ENCODE results near the gene PLTP. TPM values are rescaled to one million over a fixed set of nuclear protein-coding genes. Genes with fewer than 3 reads are reported as not detected.
A peak's percentile ranks its signal among the peaks of the same experiment; 100 is the strongest.

The PLTP gene
- total RNA-seq, 1 donor from 2014 or later = 162 TPM

- FAIRE-seq (no peak), DNase-seq (ENCODE audit: low read depth) (no peak)
- H3K36me3 ChIP-seq (ENCODE audit: insufficient read depth, low read length) = peaks cover 2% of the 10 kb centered on the region
- TF ChIP-seq, protein P1, sequence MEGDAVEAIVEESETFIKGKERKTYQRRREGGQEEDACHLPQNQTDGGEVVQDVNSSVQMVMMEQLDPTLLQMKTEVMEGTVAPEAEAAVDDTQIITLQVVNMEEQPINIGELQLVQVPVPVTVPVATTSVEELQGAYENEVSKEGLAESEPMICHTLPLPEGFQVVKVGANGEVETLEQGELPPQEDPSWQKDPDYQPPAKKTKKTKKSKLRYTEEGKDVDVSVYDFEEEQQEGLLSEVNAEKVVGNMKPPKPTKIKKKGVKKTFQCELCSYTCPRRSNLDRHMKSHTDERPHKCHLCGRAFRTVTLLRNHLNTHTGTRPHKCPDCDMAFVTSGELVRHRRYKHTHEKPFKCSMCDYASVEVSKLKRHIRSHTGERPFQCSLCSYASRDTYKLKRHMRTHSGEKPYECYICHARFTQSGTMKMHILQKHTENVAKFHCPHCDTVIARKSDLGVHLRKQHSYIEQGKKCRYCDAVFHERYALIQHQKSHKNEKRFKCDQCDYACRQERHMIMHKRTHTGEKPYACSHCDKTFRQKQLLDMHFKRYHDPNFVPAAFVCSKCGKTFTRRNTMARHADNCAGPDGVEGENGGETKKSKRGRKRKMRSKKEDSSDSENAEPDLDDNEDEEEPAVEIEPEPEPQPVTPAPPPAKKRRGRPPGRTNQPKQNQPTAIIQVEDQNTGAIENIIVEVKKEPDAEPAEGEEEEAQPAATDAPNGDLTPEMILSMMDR (IDR thresholded peaks at IDR 0.05; ENCODE audit: insufficient read depth, low read depth, low read length) = peak; percentile 12
- TF ChIP-seq EZH2 (IDR thresholded peaks at IDR 0.05; ENCODE audit: insufficient read depth, low read length) = no peak
- Mint-ChIP-seq H3K27ac (ENCODE audit: unreplicated experiment) (peak overlapping the region; percentile 62), H3K4me3 (ENCODE audit: unreplicated experiment) (peak overlapping the region; percentile 89), H3K4me1 (ENCODE audit: low read depth, unreplicated experiment) (peaks cover 9% of the 10 kb centered on the region), H3K27me3 (ENCODE audit: low read depth, unreplicated experiment) (no peaks in the 10 kb centered on the region), H3K9me3 (ENCODE audit: unreplicated experiment) (no peaks in the 10 kb centered on the region), H3K36me3 (ENCODE audit: low read depth, unreplicated experiment) (peaks cover 19% of the 10 kb centered on the region)
- peaks cover 28% of the 10 kb centered on the region for H4K20me1 ChIP-seq (ENCODE audit: insufficient read depth, low read length)
- H3K9ac ChIP-seq (ENCODE audit: low read length) = peak overlapping the region; percentile 88
- peaks cover 16% of the 10 kb centered on the region for H3K79me2 ChIP-seq (ENCODE audit: insufficient read depth, low read length)
- H3K27ac ChIP-seq (ENCODE audit: low read depth, low read length) = no peak overlapping the region
- H3K4me3 ChIP-seq (ENCODE audit: insufficient read depth, low read depth, low read length) = peak overlapping the region; percentile 77
- no peaks in the 10 kb centered on the region for H3K27me3 ChIP-seq (ENCODE audit: insufficient read depth, low read length)
- H2AFZ ChIP-seq (ENCODE audit: low read depth, low read length) = peak overlapping the region; percentile 94
- peaks cover 30% of the 10 kb centered on the region for H3K4me1 ChIP-seq (ENCODE audit: insufficient read depth, low read length)
- H3K4me2 ChIP-seq (ENCODE audit: low read length) = peak overlapping the region; percentile 99
- H3K9me3 ChIP-seq (ENCODE audit: insufficient read depth, low read depth, low read length) = no peaks in the 10 kb centered on the region
These were observed 19.7 kb downstream of the PLTP start for GRCh38 chr20:45892049-45892825.

GRCh38 chr20:45890985-45891983, 20.7 kb downstream of the PLTP start, which contains the start of the genes CTSA and NEURL2:
CTSA (plus strand) TSS chr20:45891335; CDS start chr20:45891569, 234 bp downstream.
NEURL2 (minus strand) TSS chr20:45891208; CDS start chr20:45890991, 217 bp downstream.
- Histone ChIP-seq H3K27me3 (ENCODE audit: insufficient read depth, low read length) (no peaks in the 10 kb centered on the region), H3K4me1 (ENCODE audit: insufficient read depth, low read length) (peaks cover 30% of the 10 kb centered on the region), H3K79me2 (ENCODE audit: insufficient read depth, low read length) (peaks cover 16% of the 10 kb centered on the region), H2AFZ (ENCODE audit: low read depth, low read length) (peak within 1 kb of the TSS; percentile 94), H3K36me3 (ENCODE audit: insufficient read depth, low read length) (no peaks in the 10 kb centered on the region), H3K9me3 (ENCODE audit: insufficient read depth, low read depth, low read length) (no peaks in the 10 kb centered on the region), H3K27ac (ENCODE audit: low read depth, low read length) (peak within 1 kb of the TSS; percentile 57), H3K4me2 (ENCODE audit: low read length) (peak within 1 kb of the TSS; percentile 99), H3K9ac (ENCODE audit: low read length) (peak within 1 kb of the TSS; percentile 88), H3K4me3 (ENCODE audit: insufficient read depth, low read depth, low read length) (peak within 1 kb of the TSS; percentile 77), H4K20me1 (ENCODE audit: insufficient read depth, low read length) (peaks cover 28% of the 10 kb centered on the region)
- peak within 1 kb of the TSS; percentile 89 for H3K4me3 Mint-ChIP-seq (ENCODE audit: unreplicated experiment)
- TF ChIP-seq, protein P1 (IDR thresholded peaks at IDR 0.05; ENCODE audit: insufficient read depth, low read depth, low read length) = no peak
- TF ChIP-seq EZH2 (IDR thresholded peaks at IDR 0.05; ENCODE audit: insufficient read depth, low read length) = no peak
- peaks cover 9% of the 10 kb centered on the region for H3K4me1 Mint-ChIP-seq (ENCODE audit: low read depth, unreplicated experiment)
- peaks cover 14% of the 10 kb centered on the region for H3K36me3 Mint-ChIP-seq (ENCODE audit: low read depth, unreplicated experiment)
- H3K9me3 Mint-ChIP-seq (ENCODE audit: unreplicated experiment) = no peaks in the 10 kb centered on the region
- no peaks in the 10 kb centered on the region for H3K27me3 Mint-ChIP-seq (ENCODE audit: low read depth, unreplicated experiment)
- DNase-seq (ENCODE audit: low read depth) (peak; percentile 79), FAIRE-seq (no peak)
- H3K27ac Mint-ChIP-seq (ENCODE audit: unreplicated experiment) = peak within 1 kb of the TSS; percentile 62

All from astrocyte (in vitro differentiated cells and primary cell).